ENCODE measurements around the gene NEXN.

Gene NEXN

DNA sequence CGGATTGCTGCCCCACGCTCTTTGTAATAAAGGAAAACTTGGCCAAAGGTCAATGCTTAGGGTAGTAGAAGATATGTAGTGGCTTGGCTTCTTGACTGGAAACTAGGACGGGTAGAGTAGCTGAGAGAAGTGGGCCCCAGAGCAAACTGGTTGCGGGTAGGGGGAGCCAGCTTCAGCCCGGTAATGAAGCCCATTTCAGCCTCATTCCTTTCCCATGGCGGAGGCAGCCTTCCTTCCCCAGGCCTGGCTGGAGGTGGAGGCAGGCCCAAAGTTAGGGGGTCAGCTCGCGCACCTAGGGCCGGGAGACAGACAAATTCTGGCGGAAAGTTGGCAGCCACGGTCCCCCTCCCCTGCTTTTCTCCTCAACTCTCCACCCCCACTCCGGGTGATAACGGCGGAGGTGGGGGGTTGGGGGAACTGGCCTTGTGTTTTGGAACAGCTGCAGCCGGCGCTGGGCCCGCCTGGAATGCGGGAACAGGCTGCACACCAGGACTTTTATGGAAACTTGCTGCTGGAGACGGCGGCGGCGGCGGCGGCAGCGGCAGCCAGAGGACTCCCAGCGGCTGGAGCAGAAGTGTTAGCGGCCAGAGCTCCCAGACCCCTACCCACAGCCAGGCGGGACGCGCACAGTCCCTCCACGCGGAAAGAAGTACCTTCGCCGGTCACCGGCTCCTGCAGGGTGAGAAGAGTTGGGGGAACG, at the start of gene NEXN:
TSS of gene NEXN (plus strand) at position 544 of the 700 bp plus-strand sequence. CDS start 27,483 bp downstream, outside the sequence.
- no peaks in the 10 kb centered on the region for H3K36me3 ChIP-seq
- peaks cover 13% of the 10 kb centered on the region for H3K9me3 ChIP-seq
- peaks cover 12% of the 10 kb centered on the region for H4K20me1 ChIP-seq
- peaks cover 46% of the 10 kb centered on the region for H3K27me3 ChIP-seq
- peak within 1 kb of the TSS; percentile 45; the same call in 1 of the 2 replicates for H3K4me3 ChIP-seq
- H3K27ac ChIP-seq: no peak within 1 kb of the TSS
- peaks cover 9% of the 10 kb centered on the region; the same call in 1 of the 2 replicates for H3K4me1 ChIP-seq
- H3K4me2 ChIP-seq: peak within 1 kb of the TSS; percentile 58
- TF ChIP-seq Cebpa-rat (IDR thresholded peaks at IDR 0.05): no peak
- H3K9ac ChIP-seq: no peak within 1 kb of the TSS

DNA sequence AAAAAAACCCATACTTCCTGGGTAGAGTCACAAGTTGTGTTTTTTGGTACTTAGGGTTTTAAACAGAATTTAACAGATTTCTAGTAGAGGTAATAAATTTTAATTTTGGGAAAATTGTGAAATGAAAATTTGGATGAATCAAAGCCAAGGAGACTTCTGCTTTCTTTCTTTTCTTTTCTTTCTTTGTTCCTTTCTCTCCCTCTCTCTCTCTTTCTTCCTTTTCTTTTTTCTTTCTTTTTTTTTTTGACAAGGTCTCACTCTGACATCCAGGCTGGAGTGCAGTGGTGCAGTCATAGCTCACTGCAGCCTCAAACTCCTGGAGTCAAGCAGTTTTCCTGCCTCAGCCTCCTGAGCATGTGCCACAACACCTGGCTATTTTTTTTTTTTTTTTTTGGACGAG, 46.9 kb upstream of the NEXN start:
- Histone ChIP-seq H4K20me1 (no peaks in the 10 kb centered on the region), H3K27me3 (no peaks in the 10 kb centered on the region), H3K9ac (no peak overlapping the region), H3K36me3 (peaks cover 24% of the 10 kb centered on the region), H3K4me1 (peaks cover 2% of the 10 kb centered on the region), H3K4me2 (no peak overlapping the region), H3K27ac (no peak overlapping the region), H3K4me3 (no peak overlapping the region), H3K9me3 (no peaks in the 10 kb centered on the region)
- no peak for TF ChIP-seq Cebpa-rat (IDR thresholded peaks at IDR 0.05)

DNA sequence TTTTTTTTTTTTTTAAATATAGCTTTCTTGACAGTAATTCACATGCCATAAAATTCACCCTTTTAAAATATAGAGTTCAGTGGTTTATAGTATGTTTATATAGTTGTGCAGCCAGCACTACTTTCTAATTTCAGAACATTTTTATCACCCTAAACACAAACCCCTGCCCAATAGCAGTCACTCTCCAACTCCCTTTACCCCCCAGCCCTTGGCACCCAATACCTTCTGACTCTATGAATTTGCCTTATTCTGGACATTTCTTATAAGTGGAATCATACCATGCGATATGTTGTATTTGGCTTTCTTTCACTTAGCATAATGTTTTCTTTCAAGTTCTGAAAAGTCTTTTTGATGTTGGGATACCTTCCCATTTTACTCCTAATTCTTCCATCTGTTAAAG, 42.5 kb upstream of the NEXN start:
- TF ChIP-seq Cebpa-rat (IDR thresholded peaks at IDR 0.05): no peak
- Histone ChIP-seq H3K9ac (no peak overlapping the region), H3K4me1 (peaks cover 20% of the 10 kb centered on the region), H3K36me3 (peaks cover 26% of the 10 kb centered on the region), H3K27me3 (no peaks in the 10 kb centered on the region), H3K9me3 (no peaks in the 10 kb centered on the region), H3K27ac (no peak overlapping the region), H4K20me1 (no peaks in the 10 kb centered on the region), H3K4me3 (no peak overlapping the region), H3K4me2 (no peak overlapping the region)

DNA sequence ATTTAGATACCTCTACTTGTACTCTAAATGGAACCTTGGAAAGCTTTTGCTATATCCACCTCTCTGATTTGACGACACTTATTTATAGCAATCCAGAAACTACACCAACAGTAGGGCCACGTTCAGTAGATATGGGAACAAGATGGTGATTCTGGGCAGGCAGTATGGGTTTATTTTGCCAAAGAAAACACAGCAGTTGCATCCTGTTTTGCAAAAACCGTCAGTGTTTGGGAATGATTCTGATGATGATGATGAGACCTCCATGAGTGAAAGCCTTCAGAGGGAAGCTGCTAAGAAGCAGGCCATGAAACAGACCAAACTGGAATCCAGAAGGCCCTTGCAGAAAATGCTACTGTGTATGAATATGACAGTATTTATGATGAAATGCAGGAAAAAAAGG, 41.5 kb upstream of the NEXN start:
- TF ChIP-seq Cebpa-rat (IDR thresholded peaks at IDR 0.05): no peak
- no peaks in the 10 kb centered on the region for H3K9me3 ChIP-seq
- H4K20me1 ChIP-seq: no peaks in the 10 kb centered on the region
- no peak overlapping the region for H3K9ac ChIP-seq
- peaks cover 30% of the 10 kb centered on the region for H3K36me3 ChIP-seq
- H3K27me3 ChIP-seq: no peaks in the 10 kb centered on the region
- peaks cover 20% of the 10 kb centered on the region for H3K4me1 ChIP-seq
- no peak overlapping the region; the same call in 1 of the 2 replicates for H3K4me3 ChIP-seq
- H3K27ac ChIP-seq: peak overlapping the region; percentile 67
- H3K4me2 ChIP-seq: peak overlapping the region; percentile 67

DNA sequence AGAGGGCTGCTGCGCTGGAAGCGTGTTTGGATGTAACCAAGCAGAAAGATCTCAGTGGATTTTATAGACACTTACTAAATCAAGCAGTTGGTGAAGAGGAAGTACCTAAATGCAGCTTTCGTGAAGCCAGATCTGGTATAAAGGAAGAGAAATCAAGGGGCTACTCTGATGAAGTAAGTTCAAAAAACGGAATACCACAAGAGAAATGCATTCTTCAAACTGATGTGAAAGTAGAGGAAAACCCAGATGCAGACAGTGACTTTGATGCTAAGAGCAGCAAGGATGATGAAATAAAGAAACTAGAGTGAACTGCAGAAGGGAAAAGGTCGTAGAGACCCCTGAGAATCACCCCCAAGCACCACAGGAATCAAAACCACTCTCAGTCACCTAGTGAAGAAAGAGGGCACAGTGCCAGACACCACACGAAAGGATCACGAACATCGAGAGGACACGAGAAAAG, 40.8 kb upstream of the NEXN start:
- Histone ChIP-seq H3K4me1 (peaks cover 20% of the 10 kb centered on the region), H3K36me3 (peaks cover 34% of the 10 kb centered on the region), H3K9ac (peak overlapping the region; percentile 36; the same call in 1 of the 2 replicates), H3K4me2 (peak overlapping the region; percentile 67), H3K9me3 (no peaks in the 10 kb centered on the region), H3K27me3 (no peaks in the 10 kb centered on the region), H3K27ac (peak overlapping the region; percentile 67), H3K4me3 (peak overlapping the region; percentile 26; the same call in 1 of the 2 replicates), H4K20me1 (no peaks in the 10 kb centered on the region)
- TF ChIP-seq Cebpa-rat (IDR thresholded peaks at IDR 0.05): no peak

DNA sequence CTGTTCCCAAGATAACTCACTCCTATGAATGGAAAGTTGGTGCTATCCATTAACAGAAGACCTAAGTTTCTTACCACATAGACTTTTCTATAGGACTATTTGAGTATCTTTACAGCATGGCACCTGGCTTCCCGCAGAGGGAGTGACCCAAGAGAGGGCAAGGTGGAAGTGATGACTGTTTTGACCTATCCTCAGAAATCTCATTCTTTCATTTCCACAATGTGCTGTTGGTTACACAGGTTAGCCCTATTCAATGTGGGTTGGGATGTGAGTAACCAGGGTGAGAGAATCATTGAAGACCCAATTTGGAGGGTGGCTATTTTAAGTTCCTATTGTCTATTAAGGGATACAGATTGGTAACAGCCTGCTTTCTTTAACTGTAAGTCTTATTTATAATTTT, 38.3 kb upstream of the NEXN start:
- TF ChIP-seq Cebpa-rat (IDR thresholded peaks at IDR 0.05): no peak
- peaks cover 19% of the 10 kb centered on the region for H3K9me3 ChIP-seq
- no peaks in the 10 kb centered on the region for H3K27me3 ChIP-seq
- no peaks in the 10 kb centered on the region for H4K20me1 ChIP-seq
- peaks cover 43% of the 10 kb centered on the region for H3K36me3 ChIP-seq
- no peak overlapping the region for H3K4me2 ChIP-seq
- H3K4me1 ChIP-seq: peaks cover 20% of the 10 kb centered on the region
- H3K9ac ChIP-seq: no peak overlapping the region
- no peak overlapping the region for H3K27ac ChIP-seq
- H3K4me3 ChIP-seq: no peak overlapping the region

DNA sequence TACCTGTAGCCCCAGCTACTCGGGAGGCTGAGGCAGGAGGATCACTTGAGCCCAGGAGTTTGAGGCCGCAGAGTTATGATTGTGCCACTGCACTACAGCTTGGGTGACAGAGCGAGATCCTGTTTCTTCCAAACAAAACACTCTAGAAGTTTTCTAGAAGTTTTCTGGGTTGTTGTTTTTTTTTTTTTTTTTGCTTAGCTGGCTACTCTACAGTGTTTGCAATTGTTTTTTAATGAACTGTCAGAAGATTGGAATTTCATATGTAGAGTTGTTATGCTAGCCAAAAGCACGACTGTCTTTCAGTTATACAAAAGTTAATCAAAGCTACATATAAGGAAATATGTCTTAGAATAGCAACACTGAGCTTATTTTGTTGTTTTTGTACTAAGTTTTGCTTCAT, 30.9 kb upstream of the NEXN start:
- Histone ChIP-seq H3K9ac (no peak overlapping the region), H3K4me1 (no peaks in the 10 kb centered on the region), H3K27ac (no peak overlapping the region), H3K4me3 (no peak overlapping the region), H3K9me3 (peaks cover 40% of the 10 kb centered on the region), H4K20me1 (no peaks in the 10 kb centered on the region), H3K27me3 (no peaks in the 10 kb centered on the region), H3K4me2 (no peak overlapping the region), H3K36me3 (peaks cover 59% of the 10 kb centered on the region)
- TF ChIP-seq Cebpa-rat (IDR thresholded peaks at IDR 0.05): no peak

DNA sequence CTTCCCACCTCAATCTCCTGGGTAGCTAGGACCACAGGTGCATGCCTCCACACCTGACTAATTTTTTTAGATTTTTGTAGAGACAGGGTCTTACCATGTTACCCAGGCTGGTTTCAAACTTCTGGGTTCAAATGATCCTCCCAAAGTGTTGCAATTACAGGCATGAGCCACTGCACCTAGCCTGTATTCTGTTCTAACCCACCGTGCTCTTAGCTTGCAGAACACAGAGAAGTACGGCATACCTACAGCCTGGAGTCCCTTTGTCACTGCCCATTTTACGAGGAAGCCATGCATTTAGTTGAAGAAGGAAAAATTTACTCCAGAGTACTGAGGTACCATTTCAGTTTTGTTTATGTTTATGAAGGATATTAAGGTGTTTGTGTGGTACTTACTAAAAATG, 29.7 kb upstream of the NEXN start:
- Histone ChIP-seq H3K36me3 (peaks cover 56% of the 10 kb centered on the region), H3K9ac (no peak overlapping the region), H3K27me3 (no peaks in the 10 kb centered on the region), H4K20me1 (no peaks in the 10 kb centered on the region), H3K4me3 (no peak overlapping the region), H3K4me2 (no peak overlapping the region), H3K27ac (no peak overlapping the region), H3K4me1 (no peaks in the 10 kb centered on the region), H3K9me3 (peaks cover 34% of the 10 kb centered on the region)
- TF ChIP-seq Cebpa-rat (IDR thresholded peaks at IDR 0.05): no peak

DNA sequence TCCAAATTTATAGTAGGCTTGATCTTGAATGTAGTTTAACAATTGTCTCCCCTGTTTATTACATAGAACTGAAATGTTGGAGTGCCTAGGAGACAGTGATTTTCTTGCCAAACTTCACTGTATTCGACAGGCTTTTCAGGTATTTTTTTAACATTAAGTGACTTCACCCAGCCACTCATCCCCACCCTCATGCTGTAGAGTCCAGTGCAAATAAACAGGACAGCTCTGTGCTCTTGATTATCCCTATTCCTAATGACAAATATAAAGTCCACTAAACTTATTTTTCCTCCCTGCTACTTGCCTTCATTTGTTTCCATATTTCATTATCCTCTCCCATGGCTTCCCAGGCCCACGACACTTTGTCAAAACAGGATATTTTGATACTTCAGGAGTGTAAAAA, 29.2 kb upstream of the NEXN start:
- TF ChIP-seq Cebpa-rat (IDR thresholded peaks at IDR 0.05): no peak
- H3K9me3 ChIP-seq: peaks cover 28% of the 10 kb centered on the region
- H3K4me2 ChIP-seq: no peak overlapping the region
- H3K36me3 ChIP-seq: peaks cover 56% of the 10 kb centered on the region
- H3K9ac ChIP-seq: no peak overlapping the region
- no peaks in the 10 kb centered on the region for H3K4me1 ChIP-seq
- H4K20me1 ChIP-seq: no peaks in the 10 kb centered on the region
- H3K4me3 ChIP-seq: no peak overlapping the region
- H3K27me3 ChIP-seq: no peaks in the 10 kb centered on the region
- no peak overlapping the region for H3K27ac ChIP-seq

DNA sequence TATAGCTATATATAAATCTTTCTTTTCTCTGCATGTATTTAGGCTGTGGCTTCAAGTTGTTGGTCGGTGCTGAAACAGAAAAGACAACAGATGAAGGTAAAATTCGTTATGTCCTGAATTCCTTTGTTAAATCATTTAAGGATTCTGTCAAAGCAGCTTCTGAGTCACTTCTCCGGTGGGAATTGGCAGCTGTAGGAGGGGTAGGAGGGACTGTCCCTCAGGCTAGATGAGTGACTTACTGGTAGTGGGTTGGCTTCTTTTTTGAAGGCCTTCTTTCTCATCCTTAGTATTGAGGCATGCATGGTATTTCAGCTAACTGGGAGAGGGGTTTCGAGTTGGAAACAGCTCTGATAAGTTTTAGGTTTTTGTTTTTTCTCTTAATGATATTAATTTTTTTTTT, 22.1 kb upstream of the NEXN start:
- Histone ChIP-seq H3K36me3 (peaks cover 71% of the 10 kb centered on the region), H4K20me1 (no peaks in the 10 kb centered on the region), H3K9ac (no peak overlapping the region), H3K4me3 (no peak overlapping the region), H3K27me3 (no peaks in the 10 kb centered on the region), H3K4me2 (no peak overlapping the region), H3K9me3 (no peaks in the 10 kb centered on the region), H3K4me1 (no peaks in the 10 kb centered on the region), H3K27ac (no peak overlapping the region)
- no peak for TF ChIP-seq Cebpa-rat (IDR thresholded peaks at IDR 0.05)

Measured in BLaER1 (cell line).